Chondrocyte (in vitro differentiated cells): ENCODE measurements around the gene TNNI2. TPM values are rescaled to one million over a fixed set of nuclear protein-coding genes. Genes with fewer than 3 reads are reported as not detected.

Experiments used
- DNase-seq: peaks from one replicate; pipeline ENCODE4 v3.0.0; 2021; ENCODE audit warnings: mixed read lengths, low spot score
- H3K27ac Mint-ChIP-seq: one replicate; pipeline ENCODE4 v1.8.0; 2021; ENCODE audit warnings: mild to moderate bottlenecking, moderate library complexity, mixed read lengths; ENCODE audit not compliant: unreplicated experiment
- H3K27me3 Mint-ChIP-seq: 2 replicates; pipeline ENCODE4 v1.8.0; 2021; ENCODE audit warnings: low read depth, mixed read lengths
- H3K36me3 Mint-ChIP-seq: 2 replicates; pipeline ENCODE4 v1.8.0; 2021; ENCODE audit warnings: low read depth, mixed read lengths
- H3K4me1 Mint-ChIP-seq: 2 replicates; pipeline ENCODE4 v1.8.0; 2021; ENCODE audit warnings: low read depth, mild to moderate bottlenecking, mixed read lengths
- H3K4me3 Mint-ChIP-seq: one replicate; pipeline ENCODE4 v1.8.0; 2021; ENCODE audit warnings: mild to moderate bottlenecking, moderate library complexity, mixed read lengths; ENCODE audit not compliant: unreplicated experiment
- H3K9me3 Mint-ChIP-seq: 2 replicates; pipeline ENCODE4 v1.8.0; 2021; ENCODE audit warnings: low read depth, mixed read lengths
- CTCF ChIP-seq: fragments of 200-600 bp; sonication (generic); IDR thresholded peaks from 2 replicates; pipeline ENCODE4 v1.5.0; 2021; ENCODE audit warnings: antibody characterized with exemption, mild to moderate bottlenecking, moderate library complexity
- total RNA-seq: library from RNA; stranded (reverse); gene quantifications from 3 replicates; pipeline ENCODE4 v1.2.1, GENCODE V29; 2021

The TNNI2 gene
- total RNA-seq, 1 donor from 2014 or later = 1.3 TPM

- Mint-ChIP-seq H3K4me1 (peaks cover 64% of the 10 kb centered on the region), H3K27me3 (no peaks in the 10 kb centered on the region)
- DNase-seq = no peak
These were observed 6.4 kb upstream of the TNNI2 start for GRCh38 chr11:1832211-1832919.

GRCh38 chr11:1832920-1833295, 5.9 kb upstream of the TNNI2 start:
- Mint-ChIP-seq H3K27me3 (no peaks in the 10 kb centered on the region), H3K4me1 (peaks cover 58% of the 10 kb centered on the region), H3K4me3 (no peak overlapping the region), H3K27ac (no peak overlapping the region), H3K36me3 (no peaks in the 10 kb centered on the region), H3K9me3 (no peaks in the 10 kb centered on the region)
- no peak for DNase-seq
- TF ChIP-seq CTCF = no peak

More at GRCh38 chr11:1832211-1832919, 6.4 kb upstream of the TNNI2 start:
- TF ChIP-seq CTCF = peak; percentile 100
- Mint-ChIP-seq H3K9me3 (no peaks in the 10 kb centered on the region), H3K4me3 (no peak overlapping the region), H3K27ac (peak overlapping the region; percentile 66), H3K36me3 (no peaks in the 10 kb centered on the region)

- Mint-ChIP-seq H3K9me3 (no peaks in the 10 kb centered on the region), H3K36me3 (no peaks in the 10 kb centered on the region), H3K4me3 (no peak overlapping the region), H3K4me1 (peaks cover 46% of the 10 kb centered on the region), H3K27ac (no peak overlapping the region), H3K27me3 (no peaks in the 10 kb centered on the region)
- no peak for DNase-seq
- TF ChIP-seq CTCF = no peak
These were observed 4.6 kb upstream of the TNNI2 start for GRCh38 chr11:1834062-1834610.

- DNase-seq = no peak
- no peak for TF ChIP-seq CTCF
- no peak within 1 kb of the TSS for H3K4me3 Mint-ChIP-seq
These were observed 3.8 kb upstream of the TNNI2 start, which contains the start of gene SYT8 for GRCh38 chr11:1834779-1835670. TSS of gene SYT8 (plus strand) at chr11:1834990. CDS start at chr11:1835106, 116 bp downstream.

GRCh38 chr11:1835671-1836010, 3.1 kb upstream of the TNNI2 start:
- TF ChIP-seq CTCF = no peak
- H3K4me3 Mint-ChIP-seq = no peak overlapping the region
- no peaks in the 10 kb centered on the region for H3K9me3 Mint-ChIP-seq
- peaks cover 31% of the 10 kb centered on the region for H3K4me1 Mint-ChIP-seq
- no peak overlapping the region for H3K27ac Mint-ChIP-seq
- H3K27me3 Mint-ChIP-seq = no peaks in the 10 kb centered on the region
- no peak for DNase-seq
- H3K36me3 Mint-ChIP-seq = no peaks in the 10 kb centered on the region

More at GRCh38 chr11:1834779-1835670, 3.8 kb upstream of the TNNI2 start, which contains the start of gene SYT8:
- Mint-ChIP-seq H3K9me3 (no peaks in the 10 kb centered on the region), H3K36me3 (no peaks in the 10 kb centered on the region), H3K27me3 (no peaks in the 10 kb centered on the region), H3K4me1 (peaks cover 37% of the 10 kb centered on the region), H3K27ac (no peak within 1 kb of the TSS)
